H1 (cell line): ENCODE data around the gene RAD51B. TPM values are rescaled to one million over a fixed set of nuclear protein-coding genes. Genes with fewer than 3 reads are reported as not detected.
A peak's percentile ranks its signal among the peaks of the same experiment; 100 is the strongest.

Source experiments
- CTCF ChIA-PET: fragments of 300-600 bp; sonication (Branson Sonifier 250); formaldehyde crosslinking; loops from one replicate; lab custom pipeline; 2021; ENCODE audit not compliant: partially characterized antibody; lab: Charles Lee
- POLR2A ChIA-PET: fragments of 300-600 bp; sonication (Branson Sonifier 250); formaldehyde crosslinking; loops from one replicate; lab custom pipeline; 2021; ENCODE audit warnings: inconsistent platforms; ENCODE audit not compliant: partially characterized antibody; lab: Charles Lee
- DNase-seq, 2 experiments: peaks; one replicate each; pipeline versions ENCODE4 v3.0.0 to v3.0.0-alpha.2; 2010 to 2022; ENCODE audit warnings: low spot score in 2 of 2, low read depth in 1 of 2, mixed read lengths in 1 of 2
- FAIRE-seq: peaks from 2 replicates; lab custom pipeline; 2011; peaks lifted over from hg19 to GRCh38; lab: Jason Lieb, UNC
- H2AFZ ChIP-seq: 2 replicates; pipeline ENCODE4 v1.8.1; 2012; ENCODE audit warnings: low read length, inconsistent platforms
- H2AK5ac ChIP-seq: 2 replicates; pipeline ENCODE4 v1.6.1; 2013; ENCODE audit warnings: low read depth, low read length
- H2BK120ac ChIP-seq: replicated peaks from 2 replicates; pipeline ENCODE3; 2013; ENCODE audit warnings: low read depth, low read length, inconsistent platforms
- H2BK12ac ChIP-seq: 2 replicates; pipeline ENCODE4 v1.6.1; 2013; ENCODE audit warnings: low read depth, low read length
- H2BK15ac ChIP-seq: 2 replicates; pipeline ENCODE4 v1.6.1; 2013; ENCODE audit warnings: low read length
- H2BK20ac ChIP-seq: 2 replicates; pipeline ENCODE4 v1.6.1; 2013; ENCODE audit warnings: low read length
- H2BK5ac ChIP-seq: 2 replicates; pipeline ENCODE4 v1.6.1; 2013; ENCODE audit warnings: low read depth, low read length
- H3K14ac ChIP-seq: 2 replicates; pipeline ENCODE4 v1.6.1; 2013; ENCODE audit warnings: inconsistent platforms; ENCODE audit not compliant: insufficient read length
- H3K18ac ChIP-seq: 2 replicates; pipeline ENCODE4 v1.6.1; 2013; ENCODE audit warnings: low read length; ENCODE audit errors: extremely low read depth
- H3K23ac ChIP-seq: 2 replicates; pipeline ENCODE4 v1.6.1; 2013; ENCODE audit warnings: inconsistent platforms; ENCODE audit not compliant: insufficient read length
- H3K23me2 ChIP-seq: 2 replicates; pipeline ENCODE4 v1.6.1; 2013; ENCODE audit warnings: low read depth, low read length
- H3K27ac ChIP-seq: 2 replicates; pipeline ENCODE4 v1.6.1; 2011; ENCODE audit warnings: low read depth, low read length, inconsistent platforms
- H3K27me3 ChIP-seq, 4 experiments: replicated peaks in 1 of 4; 1 replicate in 1 of 4; 2 replicates in 3 of 4; pipeline versions ENCODE4 v1.6.1 to v1.8.1; 2011 to 2013; ENCODE audit warnings: low read length in 3 of 4, mild to moderate bottlenecking in 3 of 4, inconsistent platforms in 2 of 4, mixed read lengths in 2 of 4, moderate library complexity in 1 of 4; ENCODE audit not compliant: control insufficient read depth in 3 of 4, insufficient read depth in 3 of 4; ENCODE audit errors: extremely low read depth in 1 of 4
- H3K36me3 ChIP-seq, 4 experiments: 2 replicates each; pipeline versions ENCODE4 v1.6.1 to v1.8.1; 2011 to 2013; ENCODE audit warnings: mild to moderate bottlenecking in 4 of 4, low read length in 3 of 4, moderate library complexity in 2 of 4, control low read depth in 1 of 4, inconsistent platforms in 1 of 4; ENCODE audit not compliant: insufficient read depth in 4 of 4, control insufficient read depth in 2 of 4
- H3K4ac ChIP-seq: replicated peaks from 2 replicates; pipeline ENCODE3; 2013; ENCODE audit warnings: low read length, low read depth, mixed read lengths, inconsistent platforms; ENCODE audit not compliant: insufficient read length
- H3K4me1 ChIP-seq, 4 experiments: replicated peaks in 1 of 4; 1 replicate in 1 of 4; 2 replicates in 3 of 4; pipeline versions ENCODE4 v1.6.1 to v1.8.1; 2011 to 2013; ENCODE audit warnings: low read length in 3 of 4, inconsistent platforms in 2 of 4, mixed read lengths in 1 of 4; ENCODE audit not compliant: insufficient read depth in 4 of 4, control insufficient read depth in 3 of 4
- H3K4me2 ChIP-seq, 2 experiments: 2 replicates each; pipeline versions ENCODE4 v1.6.1 to v1.8.1; 2011 to 2013; ENCODE audit warnings: low read depth in 2 of 2, low read length in 2 of 2, control low read depth in 1 of 2, inconsistent platforms in 1 of 2, mild to moderate bottlenecking in 1 of 2; ENCODE audit not compliant: insufficient read depth in 1 of 2
- H3K4me3 ChIP-seq, 4 experiments: fragments of 200-600, 300-600 bp in 1 of 4; sonication (generic), shearing (Covaris generic), sonication (Bioruptor Twin) in 1 of 4; 2 replicates each; pipeline versions ENCODE4 v1.5.1 to v1.8.1; 2011 to 2016; ENCODE audit warnings: low read length in 4 of 4, low read depth in 3 of 4, control low read depth in 2 of 4, inconsistent platforms in 2 of 4, mild to moderate bottlenecking in 2 of 4, mixed read lengths in 1 of 4, moderate library complexity in 1 of 4; ENCODE audit not compliant: insufficient read depth in 2 of 4; ENCODE audit errors: extremely low read depth in 1 of 4
- H3K56ac ChIP-seq: replicated peaks from 2 replicates; pipeline ENCODE3; 2013; ENCODE audit warnings: low read depth, mild to moderate bottlenecking, mixed read lengths, low read length, inconsistent platforms; ENCODE audit not compliant: insufficient read length
- H3K79me1 ChIP-seq: 2 replicates; pipeline ENCODE4 v1.6.1; 2013; ENCODE audit warnings: low read depth, low read length, control low read depth
- H3K79me2 ChIP-seq, 2 experiments: 2 replicates each; pipeline versions ENCODE4 v1.6.1 to v1.8.1; 2012 to 2013; ENCODE audit warnings: low read length in 2 of 2, mild to moderate bottlenecking in 2 of 2, inconsistent platforms in 1 of 2; ENCODE audit not compliant: insufficient read depth in 2 of 2, control insufficient read depth in 1 of 2
- H3K9ac ChIP-seq, 4 experiments: replicated peaks in 1 of 4; 1 replicate in 1 of 4; 2 replicates in 3 of 4; pipeline versions ENCODE4 v1.6.1 to v1.8.1; 2011 to 2013; ENCODE audit warnings: low read depth in 3 of 4, low read length in 3 of 4, control low read depth in 2 of 4, mild to moderate bottlenecking in 2 of 4, moderate library complexity in 2 of 4, inconsistent platforms in 1 of 4; ENCODE audit errors: extremely low read depth in 1 of 4
- H3K9me3 ChIP-seq, 2 experiments: 2 replicates each; pipeline versions ENCODE4 v1.6.1 to v1.8.1; 2012 to 2013; ENCODE audit warnings: mild to moderate bottlenecking in 2 of 2, moderate library complexity in 2 of 2, control low read depth in 1 of 2, inconsistent platforms in 1 of 2, low read depth in 1 of 2, low read length in 1 of 2, mixed read lengths in 1 of 2; ENCODE audit not compliant: insufficient read depth in 2 of 2
- H4K20me1 ChIP-seq, 2 experiments: replicated peaks in 1 of 2; 2 replicates each; pipeline versions ENCODE3 to v1.8.1; 2011 to 2013; ENCODE audit warnings: inconsistent platforms in 2 of 2, low read length in 2 of 2, mild to moderate bottlenecking in 1 of 2; ENCODE audit not compliant: insufficient read depth in 2 of 2, control insufficient read depth in 1 of 2
- H4K5ac ChIP-seq: 2 replicates; pipeline ENCODE4 v1.6.1; 2013; ENCODE audit warnings: low read length, low read depth, mixed read lengths, inconsistent platforms; ENCODE audit not compliant: insufficient read length
- H4K8ac ChIP-seq: 2 replicates; pipeline ENCODE4 v1.8.0; 2013; ENCODE audit warnings: mild to moderate bottlenecking, moderate library complexity, low read length, inconsistent platforms; ENCODE audit not compliant: insufficient read depth; ENCODE audit errors: extremely low read depth
- H4K91ac ChIP-seq: replicated peaks from 2 replicates; pipeline ENCODE3; 2013; ENCODE audit warnings: low read length, mixed read lengths, inconsistent platforms; ENCODE audit not compliant: insufficient read length
- BRCA1 ChIP-seq: IDR thresholded peaks from 2 replicates; pipeline ENCODE4 v1.6.1; 2012; ENCODE audit warnings: low read depth, low read length, improper control_type of control experiment
- HDAC2 ChIP-seq, 2 experiments: fragments of 300-600 bp in 1 of 2; sonication (generic) in 1 of 2; IDR thresholded peaks; 2 replicates each; pipeline ENCODE4 v1.6.1; 2011 to 2012; ENCODE audit warnings: low read depth in 2 of 2, low read length in 2 of 2, mild to moderate bottlenecking in 2 of 2, moderate library complexity in 2 of 2, borderline replicate concordance in 1 of 2, inconsistent platforms in 1 of 2
- JUND ChIP-seq: IDR thresholded peaks from 2 replicates; pipeline ENCODE4 v1.6.1; 2011; ENCODE audit warnings: mild to moderate bottlenecking, improper control_type of control experiment, low read length
- SAP30 ChIP-seq: fragments of 300-600 bp; sonication (generic); IDR thresholded peaks from 2 replicates; pipeline ENCODE4 v1.7.1; 2012; ENCODE audit warnings: low read length, moderate library complexity, mild to moderate bottlenecking, inconsistent platforms; ENCODE audit not compliant: insufficient read depth, insufficient replicate concordance
- SRF ChIP-seq: IDR thresholded peaks from 2 replicates; pipeline ENCODE4 v1.6.1; 2011; ENCODE audit warnings: mild to moderate bottlenecking, low read depth, low read length, moderate library complexity
- TBP ChIP-seq: IDR thresholded peaks from 2 replicates; pipeline ENCODE4 v1.6.1; 2011; ENCODE audit warnings: low read depth, low read length, improper control_type of control experiment
- TEAD4 ChIP-seq: IDR thresholded peaks from 2 replicates; pipeline ENCODE4 v1.6.1; 2012; ENCODE audit warnings: low read depth, low read length, inconsistent platforms, mixed read lengths
- WGBS, 2 experiments: shearing (Covaris generic) in 1 of 2; methylation state at CpG; one replicate each; pipeline versions ENCODE4 v1.1.6 to v1.1.7; 2013 to 2015; ENCODE audit warnings: low lambda C conversion rate in 2 of 2, mixed read lengths in 2 of 2, inconsistent platforms in 1 of 2, low coverage in 1 of 2, missing lambda C conversion rate in 1 of 2; ENCODE audit not compliant: insufficient replicate concordance in 2 of 2, insufficient coverage in 1 of 2, insufficient read length in 1 of 2; ENCODE audit errors: extremely low coverage in 1 of 2, missing lambda C conversion rate in 1 of 2; 5-methylcytosine and 5-hydroxymethylcytosine counted together
- polyA plus RNA-seq, 7 experiments: library from polyadenylated mRNA; depleted of rRNA in 3 of 7; stranded (reverse) in 5 of 7; unstranded in 2 of 7; fragments of >200 nt in 5 of 7; fragments of 200-250 nt in 2 of 7; gene quantifications; 1 replicate in 5 of 7; 2 replicates in 1 of 7; 4 replicates in 1 of 7; pipeline versions ENCODE4 v1.2.1 to v1.2.3, GENCODE V29; 2011 to 2013; ENCODE audit warnings: missing spikeins in 2 of 7, mixed read lengths in 2 of 7
- total RNA-seq: library from RNA; stranded (reverse); fragmentation: NEBNext Ultra II Directional; extraction: Animal tissue kit (Norgen Biotek cat#: 25700); gene quantifications from 2 replicates; pipeline ENCODE4 v1.2.1, GENCODE V29; 2021

Gene RAD51B
- total and polyA plus RNA-seq, 2 of the 8 experiments (the other 6 are each of a cell fraction or from before 2014, with no cell fraction given): 3.9 to 14.9 TPM

GRCh38 chr14:68447581-68448251 is 628.1 kb downstream of the RAD51B start:
- Histone ChIP-seq H3K79me1 (no peaks in the 10 kb centered on the region), H3K56ac (no peak overlapping the region), H2BK12ac (no peak overlapping the region), H3K4me1 (peaks cover 0 to 12% (median 9%) of the 10 kb centered on the region in 4 experiments; a peak in 5 of 7 replicates), H3K9me3 (no peaks in the 10 kb centered on the region), H2BK15ac (no peak overlapping the region), H2BK5ac (no peak overlapping the region), H3K23ac (no peak overlapping the region), H3K27me3 (no peaks in the 10 kb centered on the region), H3K36me3 (no peaks in the 10 kb centered on the region), H3K4ac (no peak overlapping the region), H2BK20ac (no peak overlapping the region; the same call in 1 of the 2 replicates), H2AFZ (no peak overlapping the region), H4K5ac (no peak overlapping the region), H3K79me2 (no peaks in the 10 kb centered on the region), H3K4me3 (no peak overlapping the region), H2AK5ac (0 out of 2 replicates have a peak overlapping the region, but pooled peaks have one; percentile 71), H4K91ac (no peak overlapping the region), H3K18ac (no peak overlapping the region), H3K27ac (no peak overlapping the region), H3K14ac (no peak overlapping the region), H3K9ac (no peak overlapping the region), H3K23me2 (no peaks in the 10 kb centered on the region), H2BK120ac (no peak overlapping the region), H3K4me2 (no peak overlapping the region), H4K8ac (no peak overlapping the region), H4K20me1 (no peaks in the 10 kb centered on the region)
- DNase-seq: no peak
- FAIRE-seq: peak; percentile 24
- CTCF ChIA-PET: interaction anchor here (1.0 to 1.3 kb wide), 5 partner anchors 9 to 371 kb away, joined by 3 to 4 read pairs (median 4); no protein-coding TSS in a partner anchor
- POLR2A ChIA-PET: interaction anchor here (1.1 to 1.5 kb wide), 2 partner anchors 11 to 345 kb away, joined by 3 read pairs; partner anchors contain the start of gene ZFP36L1
- WGBS, 2 experiments: 92% methylated on average over 4 of the region's 4 CpGs; no CpG with 5 or more reads in 1 of the 2 experiments
- TF ChIP-seq SAP30 (no peak), TEAD4 (no peak), SRF (no peak), HDAC2 (IDR thresholded peaks at IDR 0.05; ENCODE audit: borderline replicate concordance in 1 of 2, low read depth in 2 of 2, low read length in 2 of 2) (no peak), BRCA1 (no peak), JUND (no peak), TBP (no peak)
